ENCODE measurements around the gene TPGS1.

The TPGS1 gene

GRCh38 chr19:539429-540030, 32.2 kb downstream of the TPGS1 start:
- TF ChIP-seq POLR2A (IDR thresholded peaks at IDR 0.05; ENCODE audit: low read length), result no peak
- no peak for TF ChIP-seq GATA1 (IDR thresholded peaks at IDR 0.05; ENCODE audit: low read depth, low read length)
- DNase-seq, result no peak

GRCh38 chr19:540867-541637, 33.8 kb downstream of the TPGS1 start:
- no peak for DNase-seq

GRCh38 chr19:541699-542098, 34.4 kb downstream of the TPGS1 start:
- DNase-seq, result no peak
- no peak for TF ChIP-seq GATA1 (IDR thresholded peaks at IDR 0.05; ENCODE audit: low read depth, low read length)
- no peak for TF ChIP-seq POLR2A (IDR thresholded peaks at IDR 0.05; ENCODE audit: low read length)

More at GRCh38 chr19:540867-541637, 33.8 kb downstream of the TPGS1 start:
- TF ChIP-seq POLR2A (IDR thresholded peaks at IDR 0.05; ENCODE audit: low read length) (no peak), GATA1 (IDR thresholded peaks at IDR 0.05; ENCODE audit: low read depth, low read length) (no peak)

- TF ChIP-seq POLR2A (IDR thresholded peaks at IDR 0.05; ENCODE audit: low read length), result no peak
- DNase-seq, result no peak
Observed at GRCh38 chr19:542173-542866, 35.0 kb downstream of the TPGS1 start.

DNA sequence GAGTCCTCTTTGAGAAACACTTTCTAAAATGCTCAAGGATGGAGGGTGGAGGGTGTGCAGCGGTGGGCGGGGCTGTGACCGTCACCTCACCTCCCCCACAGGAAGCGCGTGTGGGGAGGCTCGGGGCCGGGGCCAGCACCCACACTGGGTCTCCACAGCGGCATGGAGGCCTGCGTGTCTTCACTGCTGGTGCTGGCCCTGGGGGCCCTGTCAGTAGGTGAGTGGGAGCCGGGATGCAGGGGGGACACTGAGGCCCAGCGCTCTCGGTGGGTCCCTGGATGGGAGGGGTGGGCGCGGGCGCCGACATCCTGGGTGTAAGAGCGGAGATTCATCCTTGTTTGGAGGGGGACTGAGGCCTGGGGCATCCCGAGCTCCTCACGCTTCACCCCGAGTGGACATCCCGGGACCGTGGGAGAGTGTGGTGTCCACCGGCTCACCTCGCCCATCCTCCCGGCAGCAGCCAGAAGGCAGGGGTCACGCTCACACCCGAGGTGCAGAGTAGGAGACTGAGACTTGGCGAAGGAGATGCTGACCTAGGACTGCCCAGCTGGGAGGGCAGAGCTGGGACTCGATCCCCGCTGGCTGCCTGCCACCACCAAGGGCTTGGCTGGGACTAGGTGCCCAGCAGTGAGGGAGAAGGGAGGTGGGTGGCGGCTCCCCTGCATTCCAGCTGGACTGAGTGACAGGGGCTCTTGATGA, 36.8 kb downstream of the TPGS1 start, which contains the start of gene GZMM:
Gene GZMM, plus strand, starts transcription at position 144 of the 699 bp plus-strand sequence. Its CDS starts 19 bp downstream, at position 163.
- DNase-seq, result no peak
- no peak for TF ChIP-seq POLR2A (IDR thresholded peaks at IDR 0.05; ENCODE audit: low read length)
- no peak for TF ChIP-seq GATA1 (IDR thresholded peaks at IDR 0.05; ENCODE audit: low read depth, low read length)

- no peak for DNase-seq
- TF ChIP-seq GATA1 (IDR thresholded peaks at IDR 0.05; ENCODE audit: low read depth, low read length), result no peak
- no peak for TF ChIP-seq POLR2A (IDR thresholded peaks at IDR 0.05; ENCODE audit: low read length)
Observed at GRCh38 chr19:547117-547516, 39.8 kb downstream of the TPGS1 start.

GRCh38 chr19:547836-548720, 40.8 kb downstream of the TPGS1 start:
- TF ChIP-seq GATA1 (IDR thresholded peaks at IDR 0.05; ENCODE audit: low read depth, low read length), result no peak
- no peak for TF ChIP-seq POLR2A (IDR thresholded peaks at IDR 0.05; ENCODE audit: low read length)
- DNase-seq, result no peak

GRCh38 chr19:548886-549830, 41.9 kb downstream of the TPGS1 start:
- TF ChIP-seq POLR2A (IDR thresholded peaks at IDR 0.05; ENCODE audit: low read length), result no peak
- DNase-seq, result no peak

- no peak for DNase-seq
- TF ChIP-seq GATA1 (IDR thresholded peaks at IDR 0.05; ENCODE audit: low read depth, low read length) (no peak), POLR2A (IDR thresholded peaks at IDR 0.05; ENCODE audit: low read length) (no peak)
Observed at GRCh38 chr19:554817-555216, 47.5 kb downstream of the TPGS1 start.

DNA sequence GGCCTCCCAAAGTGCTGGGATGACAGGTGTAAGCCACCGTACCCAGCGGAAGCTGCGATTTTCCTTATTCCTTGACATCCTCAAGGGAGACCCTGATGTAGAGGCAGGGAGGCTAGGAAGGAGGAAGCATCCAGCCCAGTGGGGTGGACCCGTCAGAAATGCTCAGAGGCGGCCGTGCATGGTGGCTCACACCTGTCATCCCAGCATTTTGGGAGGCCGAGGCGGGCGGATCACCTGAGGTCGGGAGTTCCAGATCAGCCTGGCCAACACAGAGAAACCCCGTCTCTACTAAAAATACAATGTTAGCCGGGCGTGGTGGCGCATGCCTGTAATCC, 48.1 kb downstream of the TPGS1 start:
- DNase-seq, result no peak
- TF ChIP-seq POLR2A (IDR thresholded peaks at IDR 0.05; ENCODE audit: low read length), result no peak
- no peak for TF ChIP-seq GATA1 (IDR thresholded peaks at IDR 0.05; ENCODE audit: low read depth, low read length)

DNA sequence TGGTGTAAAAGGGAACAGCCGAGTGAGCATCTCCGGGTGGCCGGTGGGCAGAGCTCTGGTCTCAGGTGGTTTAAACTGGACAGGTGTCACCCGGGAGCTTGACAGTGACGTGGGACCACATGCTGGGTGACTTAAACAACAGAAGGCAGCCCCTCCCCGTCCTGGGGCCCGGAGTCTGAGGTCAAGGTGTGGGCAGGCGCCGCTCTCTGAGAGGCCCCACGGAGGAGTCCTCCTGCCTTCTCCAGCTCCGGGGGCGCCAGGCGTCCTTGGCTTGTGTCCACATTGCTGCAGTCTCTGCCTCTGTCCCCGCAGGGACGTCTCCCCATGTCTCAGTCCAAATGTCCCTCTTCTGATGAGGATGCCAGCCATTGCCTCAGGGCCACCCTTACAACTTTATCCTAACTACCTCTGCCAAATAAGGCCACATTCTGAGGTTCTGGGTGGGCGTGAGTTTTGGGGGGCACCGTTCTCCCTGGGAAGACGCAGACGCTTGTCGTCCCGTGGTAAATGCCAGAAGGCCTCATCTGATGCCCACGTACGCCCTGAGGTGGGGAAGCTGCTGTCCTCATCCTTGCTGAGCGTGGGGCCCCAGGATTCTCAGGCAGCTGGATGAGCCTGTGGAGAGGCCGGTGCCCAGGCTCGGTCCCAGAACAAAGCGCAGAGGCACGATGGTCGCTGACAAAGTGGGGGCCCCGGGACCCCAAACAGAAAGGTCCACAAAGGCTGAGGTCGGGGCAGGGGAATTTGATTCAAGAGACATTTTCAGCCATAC, 49.5 kb downstream of the TPGS1 start:
- peak; percentile 55 to 58 for DNase-seq
- no peak for TF ChIP-seq GATA1 (IDR thresholded peaks at IDR 0.05; ENCODE audit: low read depth, low read length)
- no peak for TF ChIP-seq POLR2A (IDR thresholded peaks at IDR 0.05; ENCODE audit: low read length)
